Measurements from ENCODE around the gene KNDC1.

GRCh38 chr10:133238466-133238804 lies 78.4 kb downstream of the KNDC1 start:
- TF ChIP-seq POLR2AphosphoS5 (IDR thresholded peaks at IDR 0.05; ENCODE audit: low read depth, low read length) (no peak), FOXP2 (optimal IDR thresholded peaks at IDR 0.05; ENCODE audit: borderline replicate concordance, extremely low read depth, extremely low read length, insufficient read depth) (no peak), TAF1 (IDR thresholded peaks at IDR 0.05; ENCODE audit: borderline replicate concordance, insufficient read depth, low read length) (no peak), SIN3A (IDR thresholded peaks at IDR 0.05; ENCODE audit: borderline replicate concordance, insufficient read depth, low read length) (no peak)
